ENCODE measurements around the gene CD79B. TPM values are rescaled to one million over a fixed set of nuclear protein-coding genes. Genes with fewer than 3 reads are reported as not detected.
"Not testable (repeated sequence)": the region's sequence is repeated elsewhere in the genome, so short reads cannot be mapped to it uniquely, and the experiment has no call there.

Gene CD79B
- total and polyA plus RNA-seq, 10 of the 15 experiments (the other 5 are each of a cell fraction or from before 2014, with no cell fraction given), result 17.5 to 148 (median 79.1) TPM

DNA sequence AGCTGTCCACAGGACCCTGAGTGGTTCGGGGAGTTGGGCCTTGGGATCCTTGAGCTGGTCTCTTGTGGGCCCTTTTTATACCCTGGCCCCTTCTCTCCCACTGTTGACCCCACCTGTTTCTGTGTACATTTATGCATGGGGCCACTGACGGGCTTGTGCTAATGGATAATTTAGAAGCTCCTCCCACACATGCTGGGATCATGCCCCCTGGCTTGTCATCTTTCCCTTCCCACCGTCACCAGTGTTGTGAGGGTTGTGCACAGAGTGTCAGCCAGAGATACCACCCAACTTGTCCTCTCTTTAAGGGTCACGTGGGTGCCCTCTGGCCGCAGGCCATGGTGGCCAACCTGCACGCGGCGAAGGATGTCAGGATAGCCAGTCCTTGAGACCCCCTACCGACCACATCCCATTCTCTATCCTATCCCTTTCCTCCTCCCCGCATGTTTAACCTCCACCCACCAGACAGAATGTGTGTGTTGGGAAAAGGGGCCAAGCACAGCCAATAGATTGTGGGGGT lies 13.3 kb downstream of the CD79B start, which contains the start of gene GH1:
Gene GH1, minus strand, starts transcription at position 51 of the 517 bp plus-strand sequence. CDS start 63 bp downstream, outside the sequence.
- ChIA-PET CTCF (interaction anchor here (1.0 to 17.4 kb wide), 36 partner anchors 8 to 361 kb away, joined by 3 to 481 read pairs (median 6); partner anchors contain the start of genes CD79B, ERN1 and ICAM2), SMC1A (ENCODE audit: uncharacterized antibody, unreplicated experiment) (interaction anchor here (0.9 to 14.0 kb wide), 16 partner anchors 11 to 217 kb away, joined by 3 to 248 read pairs (median 14); partner anchors contain the start of genes CD79B and ICAM2), RAD21 (ENCODE audit: unreplicated experiment) (interaction anchor here (0.6 to 9.2 kb wide), 20 partner anchors 9 to 213 kb away, joined by 3 to 288 read pairs (median 5); partner anchors contain the start of genes CD79B, ERN1 and ICAM2), POLR2A (interaction anchor here (1.3 to 2.8 kb wide), 6 partner anchors 13 to 213 kb away, joined by 5 to 22 read pairs (median 12); partner anchors contain the start of genes CD79B and ICAM2)
- H3K27ac ChIP-seq (ENCODE audit: control insufficient read depth, insufficient read depth); in situ Hi-C loops (cut with MboI); DNase-seq (ENCODE audit: low read depth, low spot score); H3K4me2 ChIP-seq (ENCODE audit: control insufficient read depth, insufficient read depth); BruUV-seq (replicated peaks); H3K79me2 ChIP-seq (ENCODE audit: control insufficient read depth, insufficient read depth, low read length); H3K36me3 ChIP-seq (ENCODE audit: control insufficient read depth in 2 of 2, insufficient read depth in 2 of 2, low read length in 1 of 2); H3K27me3 ChIP-seq (replicated peaks in 1 of 2; ENCODE audit: control insufficient read depth in 2 of 2, insufficient read depth in 2 of 2, low read length in 1 of 2); H3K4me3 ChIP-seq; FAIRE-seq; ATAC-seq; H4K20me1 ChIP-seq (ENCODE audit: control insufficient read depth, insufficient read depth); H3K9me3 ChIP-seq (replicated peaks; ENCODE audit: control insufficient read depth, insufficient read depth, low read length); H3K9ac ChIP-seq (ENCODE audit: control insufficient read depth, insufficient read depth, low read length); H2AFZ ChIP-seq (ENCODE audit: control insufficient read depth, low read depth, low read length): not testable (repeated sequence)
- intact Hi-C loops (cut with micrococcal nuclease; ENCODE audit: unreplicated experiment), result loop anchor here (1.0 to 2.0 kb wide), 6 partner anchors 27 to 214 kb away; no protein-coding TSS in a partner anchor
- 57% methylated on average over 10 of the region's 10 CpGs for WGBS (ENCODE audit: insufficient coverage, insufficient replicate concordance, low lambda C conversion rate, missing lambda C conversion rate)
- peaks cover 16% of the 10 kb centered on the region for H3K4me1 ChIP-seq (ENCODE audit: control insufficient read depth, insufficient read depth, low read length)

DNA sequence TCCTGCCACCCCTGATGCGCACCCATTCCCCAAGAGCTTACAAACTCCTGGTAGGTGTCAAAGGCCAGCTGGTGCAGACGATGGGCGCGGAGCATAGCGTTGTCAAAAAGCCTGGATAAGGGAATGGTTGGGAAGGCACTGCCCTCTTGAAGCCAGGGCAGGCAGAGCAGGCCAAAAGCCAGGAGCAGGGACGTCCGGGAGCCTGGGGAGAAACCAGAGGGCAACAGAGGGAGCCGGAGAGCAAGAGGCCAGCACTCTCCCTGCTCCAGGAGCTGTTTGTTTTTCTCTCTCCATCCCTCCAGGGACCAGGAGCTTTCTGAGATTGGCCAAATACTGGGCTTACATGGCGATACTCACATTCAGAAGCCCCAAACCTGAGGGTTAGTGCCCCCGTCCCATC lies 13.8 kb downstream of the CD79B start:
- Histone ChIP-seq H4K20me1 (ENCODE audit: control insufficient read depth, insufficient read depth) (no peaks in the 10 kb centered on the region), H3K27ac (ENCODE audit: control insufficient read depth, insufficient read depth) (no peak overlapping the region), H2AFZ (ENCODE audit: control insufficient read depth, low read depth, low read length) (no peak overlapping the region), H3K9ac (ENCODE audit: control insufficient read depth, insufficient read depth, low read length) (no peak overlapping the region), H3K36me3 (ENCODE audit: control insufficient read depth in 2 of 2, insufficient read depth in 2 of 2, low read length in 1 of 2) (no peaks in the 10 kb centered on the region), H3K27me3 (replicated peaks in 1 of 2; ENCODE audit: control insufficient read depth in 2 of 2, insufficient read depth in 2 of 2, low read length in 1 of 2) (no peaks in the 10 kb centered on the region), H3K9me3 (replicated peaks; ENCODE audit: control insufficient read depth, insufficient read depth, low read length) (no peaks in the 10 kb centered on the region), H3K79me2 (ENCODE audit: control insufficient read depth, insufficient read depth, low read length) (no peaks in the 10 kb centered on the region), H3K4me3 (no peak overlapping the region), H3K4me1 (ENCODE audit: control insufficient read depth, insufficient read depth, low read length) (peaks cover 16% of the 10 kb centered on the region), H3K4me2 (ENCODE audit: control insufficient read depth, insufficient read depth) (no peak overlapping the region)
- WGBS (ENCODE audit: insufficient coverage, insufficient replicate concordance, low lambda C conversion rate, missing lambda C conversion rate), result 73% methylated on average over 10 of the region's 10 CpGs
- ChIA-PET SMC1A (ENCODE audit: uncharacterized antibody, unreplicated experiment) (interaction anchor here (0.9 to 14.0 kb wide), 10 partner anchors 13 to 214 kb away, joined by 3 to 248 read pairs (median 46); partner anchors contain the start of genes CD79B and ICAM2), RAD21 (ENCODE audit: unreplicated experiment) (interaction anchor here (0.6 to 9.2 kb wide), 12 partner anchors 10 to 214 kb away, joined by 3 to 288 read pairs (median 34); partner anchors contain the start of genes CD79B, ERN1 and ICAM2), POLR2A (interaction anchor here (1.5 to 2.8 kb wide), 3 partner anchors 28 to 214 kb away, joined by 5 to 22 read pairs (median 15); partner anchors contain the start of gene ICAM2), CTCF (interaction anchor here (0.5 to 17.4 kb wide), 20 partner anchors 8 to 214 kb away, joined by 3 to 481 read pairs (median 12); partner anchors contain the start of genes CD79B, ERN1 and ICAM2)
- FAIRE-seq, result no peak
- no peak for DNase-seq (ENCODE audit: low read depth, low spot score)
- intact Hi-C loops (cut with micrococcal nuclease; ENCODE audit: unreplicated experiment), result loop anchor here (2.0 kb wide), 2 partner anchors 98 to 214 kb away; no protein-coding TSS in a partner anchor
- no peak for ATAC-seq
- BruUV-seq (replicated peaks), result no TSS peak
- in situ Hi-C loops (cut with MboI), result no loop called here
- TF ChIP-seq SMARCA5 (IDR thresholded peaks at IDR 0.05) (no peak), MYC (IDR thresholded peaks at IDR 0.05; ENCODE audit: insufficient read depth, insufficient read length, insufficient replicate concordance, low read length, severe bottlenecking) (no peak), ZNF217 (IDR thresholded peaks at IDR 0.05) (no peak), CEBPB (IDR thresholded peaks at IDR 0.05; ENCODE audit: borderline replicate concordance in 1 of 2, low read depth in 2 of 2, low read length in 2 of 2) (no peak), ZNF274 (IDR thresholded peaks at IDR 0.05; ENCODE audit: insufficient read depth, insufficient read length) (no peak), TCF7 (IDR thresholded peaks at IDR 0.05; ENCODE audit: borderline replicate concordance) (no peak), ZZZ3 (IDR thresholded peaks at IDR 0.05; ENCODE audit: control insufficient read depth, insufficient read length, low read depth) (no peak), ZNF384 (IDR thresholded peaks at IDR 0.05; ENCODE audit: borderline replicate concordance, low read depth, low read length) (no peak), SIX5 (IDR thresholded peaks at IDR 0.05; ENCODE audit: low read depth, low read length, severe bottlenecking) (no peak), GABPA (IDR thresholded peaks at IDR 0.05; ENCODE audit: low read depth) (no peak), NR2C1 (IDR thresholded peaks at IDR 0.05) (no peak), WRNIP1 (IDR thresholded peaks at IDR 0.05; ENCODE audit: borderline replicate concordance, low read depth, low read length) (no peak)
- TF ChIP-seq, protein P1, sequence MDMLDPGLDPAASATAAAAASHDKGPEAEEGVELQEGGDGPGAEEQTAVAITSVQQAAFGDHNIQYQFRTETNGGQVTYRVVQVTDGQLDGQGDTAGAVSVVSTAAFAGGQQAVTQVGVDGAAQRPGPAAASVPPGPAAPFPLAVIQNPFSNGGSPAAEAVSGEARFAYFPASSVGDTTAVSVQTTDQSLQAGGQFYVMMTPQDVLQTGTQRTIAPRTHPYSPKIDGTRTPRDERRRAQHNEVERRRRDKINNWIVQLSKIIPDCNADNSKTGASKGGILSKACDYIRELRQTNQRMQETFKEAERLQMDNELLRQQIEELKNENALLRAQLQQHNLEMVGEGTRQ (IDR thresholded peaks at IDR 0.05; ENCODE audit: borderline replicate concordance, low read depth, low read length), result no peak

Data from GM12878 (cell line).